Fibroblast of pulmonary artery (primary cell): ENCODE data around the gene SRD5A1.

ENCODE experiments used
- DNase-seq: peaks from one replicate; pipeline ENCODE4 v3.0.0-alpha.2; 2010; ENCODE audit warnings: low read depth
- H3K4me3 ChIP-seq: replicated peaks from 2 replicates; pipeline ENCODE4 v1.5.1; 2011; ENCODE audit warnings: low read depth, mild to moderate bottlenecking, control low read depth, low read length, moderate library complexity
- TF ChIP-seq, protein P1 (sequence below): IDR thresholded peaks from 2 replicates; pipeline ENCODE4 v1.5.1; 2011; ENCODE audit warnings: mild to moderate bottlenecking, control low read depth, low read length, inconsistent platforms; ENCODE audit errors: missing control alignments

The SRD5A1 gene

DNA sequence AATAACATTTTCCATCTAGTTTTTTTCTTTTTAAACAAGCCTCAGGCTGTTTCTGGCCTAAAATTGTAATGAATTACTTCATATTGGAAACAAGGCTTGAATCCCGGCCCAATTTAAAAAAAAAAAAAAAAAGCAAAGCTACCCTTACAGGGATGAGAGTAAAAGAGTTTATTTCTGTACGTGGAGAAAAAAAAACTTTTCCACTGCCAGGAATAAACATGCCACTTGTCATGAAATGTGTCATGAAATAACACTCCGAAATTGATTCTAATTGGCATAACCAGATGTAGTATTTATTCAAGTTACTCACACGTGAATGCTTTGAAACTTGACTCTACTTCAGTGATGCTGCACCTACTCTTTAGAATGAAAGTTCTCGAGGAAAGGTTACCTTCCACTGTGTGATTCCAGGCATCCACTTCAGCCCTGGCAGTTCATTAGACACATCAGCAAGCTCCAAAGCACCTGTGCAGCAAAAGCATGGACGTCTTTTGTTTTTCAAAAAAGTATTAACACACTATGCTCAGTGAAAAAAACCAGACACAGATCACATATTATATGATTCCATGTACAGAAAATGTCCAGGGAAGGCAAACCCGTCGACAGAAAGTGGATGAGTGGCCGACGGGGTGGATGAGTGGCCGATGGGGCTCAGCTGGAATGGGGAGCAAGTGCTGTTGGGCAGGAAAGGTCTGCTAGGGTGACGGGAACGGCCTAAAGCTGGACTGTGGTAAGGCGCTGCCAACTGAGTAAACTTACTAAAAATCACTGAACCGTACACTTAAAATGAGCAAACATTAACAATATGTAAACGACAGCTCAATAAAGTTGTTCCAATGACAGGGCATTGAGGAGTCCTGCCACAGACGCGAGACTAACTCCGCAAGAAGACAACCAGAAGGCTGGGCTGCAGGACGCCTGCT, 21.6 kb upstream of the SRD5A1 start:
- TF ChIP-seq, protein P1, sequence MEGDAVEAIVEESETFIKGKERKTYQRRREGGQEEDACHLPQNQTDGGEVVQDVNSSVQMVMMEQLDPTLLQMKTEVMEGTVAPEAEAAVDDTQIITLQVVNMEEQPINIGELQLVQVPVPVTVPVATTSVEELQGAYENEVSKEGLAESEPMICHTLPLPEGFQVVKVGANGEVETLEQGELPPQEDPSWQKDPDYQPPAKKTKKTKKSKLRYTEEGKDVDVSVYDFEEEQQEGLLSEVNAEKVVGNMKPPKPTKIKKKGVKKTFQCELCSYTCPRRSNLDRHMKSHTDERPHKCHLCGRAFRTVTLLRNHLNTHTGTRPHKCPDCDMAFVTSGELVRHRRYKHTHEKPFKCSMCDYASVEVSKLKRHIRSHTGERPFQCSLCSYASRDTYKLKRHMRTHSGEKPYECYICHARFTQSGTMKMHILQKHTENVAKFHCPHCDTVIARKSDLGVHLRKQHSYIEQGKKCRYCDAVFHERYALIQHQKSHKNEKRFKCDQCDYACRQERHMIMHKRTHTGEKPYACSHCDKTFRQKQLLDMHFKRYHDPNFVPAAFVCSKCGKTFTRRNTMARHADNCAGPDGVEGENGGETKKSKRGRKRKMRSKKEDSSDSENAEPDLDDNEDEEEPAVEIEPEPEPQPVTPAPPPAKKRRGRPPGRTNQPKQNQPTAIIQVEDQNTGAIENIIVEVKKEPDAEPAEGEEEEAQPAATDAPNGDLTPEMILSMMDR = no peak
- H3K4me3 ChIP-seq = no peak overlapping the region
- DNase-seq = no peak

DNA sequence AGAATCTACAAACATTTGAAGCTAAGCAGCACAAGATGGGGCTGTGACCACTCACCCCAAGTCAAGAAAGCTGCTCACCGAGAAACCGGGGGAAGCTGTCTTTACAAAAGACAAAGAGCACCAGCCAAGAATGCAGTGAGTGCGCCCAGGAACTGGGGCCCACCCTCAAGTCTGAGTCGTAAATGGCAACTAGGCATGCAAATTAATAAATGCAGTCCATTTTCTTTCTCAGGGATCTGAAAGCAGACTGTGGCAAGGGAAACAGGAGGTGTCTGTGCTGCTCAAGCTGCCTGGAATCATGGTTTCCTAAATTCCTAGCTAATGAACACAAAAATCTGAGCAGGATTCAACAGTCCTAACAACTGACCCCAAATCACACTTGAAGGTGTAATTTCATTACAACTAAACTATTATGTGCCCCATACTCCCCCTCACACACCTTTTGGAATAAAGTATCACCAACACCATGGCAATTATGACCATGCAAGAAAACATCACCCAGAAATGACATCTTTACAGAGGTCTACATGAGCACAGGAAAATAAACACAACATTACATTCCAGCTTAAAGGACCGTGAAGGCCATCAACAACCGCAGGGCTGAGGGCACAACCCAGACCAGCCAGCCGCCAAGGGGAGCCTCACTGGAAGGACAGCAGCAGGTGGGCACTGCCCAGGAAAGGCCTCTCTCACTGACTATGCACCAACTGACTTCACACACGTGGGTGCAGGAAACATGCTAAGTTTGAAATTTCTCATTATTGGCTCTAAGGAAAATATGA, 18.0 kb upstream of the SRD5A1 start:
- no peak overlapping the region for H3K4me3 ChIP-seq
- DNase-seq = no peak

DNA sequence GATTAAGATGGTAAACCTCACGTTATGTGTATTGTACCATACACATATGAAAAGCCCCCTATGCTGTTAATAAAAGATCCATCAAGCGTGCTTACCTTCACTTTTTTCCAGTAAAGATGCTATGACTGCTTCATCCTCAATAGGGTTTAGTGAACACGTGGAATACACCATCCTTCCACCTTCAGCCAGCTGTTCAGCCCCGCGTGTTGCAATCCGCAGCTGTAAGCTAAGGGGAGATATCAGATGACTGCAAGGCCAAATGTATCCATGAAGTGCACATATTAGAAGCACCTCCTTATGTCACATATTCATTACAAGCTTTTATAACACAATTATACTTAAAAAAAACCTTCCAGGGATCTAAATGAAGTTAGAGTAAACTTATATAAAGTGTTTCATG, 16.6 kb upstream of the SRD5A1 start:
- DNase-seq = no peak
- H3K4me3 ChIP-seq = no peak overlapping the region
- TF ChIP-seq, protein P1 = no peak

More for the DNA sequence above, 18.0 kb upstream of the SRD5A1 start:
- TF ChIP-seq, protein P1 = no peak

DNA sequence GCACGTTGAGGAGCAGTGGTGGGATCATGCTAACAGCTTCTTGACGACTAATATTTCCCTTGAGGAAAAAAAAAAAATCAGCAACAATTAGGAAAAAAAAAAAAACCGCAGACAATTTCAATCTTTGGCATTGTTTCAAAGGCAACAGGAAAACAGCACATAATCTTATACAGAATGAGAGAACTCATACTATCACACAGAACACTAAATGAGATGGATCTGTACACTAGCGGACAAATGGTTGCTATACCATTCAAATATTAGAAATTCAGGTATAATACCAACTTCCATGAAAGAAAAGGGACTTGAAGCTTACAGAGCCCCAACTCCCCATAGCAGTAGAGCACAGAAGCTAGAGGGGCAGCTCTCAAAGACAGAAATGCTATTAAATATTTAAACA, 10.0 kb upstream of the SRD5A1 start:
- DNase-seq = no peak
- TF ChIP-seq, protein P1 = no peak

DNA sequence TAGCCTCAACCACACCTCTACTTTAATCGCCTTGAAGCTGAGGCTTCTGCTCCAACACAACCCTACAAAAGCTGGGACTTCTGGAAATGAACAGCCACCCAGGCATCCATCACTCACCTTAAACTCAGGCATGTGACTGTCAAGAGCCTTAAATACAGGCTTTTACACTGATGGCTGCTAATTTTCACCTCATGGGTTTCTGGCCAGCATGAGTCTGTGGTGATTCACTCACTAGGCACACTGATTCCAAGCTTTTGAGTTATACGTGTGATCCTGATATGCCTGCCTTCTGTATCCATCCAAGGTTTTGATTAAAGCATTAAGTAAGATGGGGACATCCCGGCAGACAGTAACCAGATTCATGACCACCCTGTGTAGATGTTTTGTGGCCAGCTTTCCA, 9.3 kb upstream of the SRD5A1 start:
- no peak overlapping the region for H3K4me3 ChIP-seq
- TF ChIP-seq, protein P1 = no peak
- no peak for DNase-seq

More for the DNA sequence above, 10.0 kb upstream of the SRD5A1 start:
- no peak overlapping the region for H3K4me3 ChIP-seq

DNA sequence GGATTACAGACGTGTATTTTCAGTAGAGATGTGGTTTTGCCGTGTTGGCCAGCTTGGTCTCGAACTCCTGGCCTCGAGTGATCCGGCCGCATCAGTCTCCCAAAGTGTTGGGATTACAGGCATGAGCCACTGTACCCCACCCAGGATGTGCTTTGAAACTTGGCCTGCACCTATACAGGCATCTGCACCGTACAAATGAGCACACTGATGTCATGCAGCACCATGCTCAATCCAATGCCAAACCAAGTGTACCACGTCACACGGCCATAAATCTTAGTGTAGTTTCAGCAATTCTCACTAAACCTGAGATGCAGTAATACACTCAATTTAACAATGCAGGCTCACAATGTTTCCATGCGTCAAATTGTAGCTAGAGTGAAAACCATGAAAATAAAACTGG, 6.7 kb upstream of the SRD5A1 start:
- DNase-seq = no peak
- no peak overlapping the region for H3K4me3 ChIP-seq
- TF ChIP-seq, protein P1 = no peak
